SK-N-SH (cell line): ENCODE data around the gene MYH11.

Experiments
- CTCF ChIP-seq: fragments of 200-600 bp; sonication (generic); IDR thresholded peaks from 2 replicates; pipeline ENCODE4 v1.6.1; 2017; ENCODE audit warnings: antibody characterized with exemption, mild to moderate bottlenecking, moderate library complexity
- FOXJ3 ChIP-seq: sonication (generic); formaldehyde crosslinking; IDR thresholded peaks from 2 replicates; pipeline ENCODE4 v1.5.1; 2020; ENCODE audit warnings: mild to moderate bottlenecking, missing genetic modification reagents
- FOXM1 ChIP-seq: IDR thresholded peaks from 2 replicates; pipeline ENCODE4 v1.4.0; 2012; ENCODE audit warnings: low read depth, mild to moderate bottlenecking
- GABPA ChIP-seq: IDR thresholded peaks from 2 replicates; pipeline ENCODE4 v1.4.0; 2012; ENCODE audit warnings: low read depth, mild to moderate bottlenecking
- NRF1 ChIP-seq: IDR thresholded peaks from 2 replicates; pipeline ENCODE4 v1.6.1; 2012; ENCODE audit warnings: low read depth, mild to moderate bottlenecking, low read length
- RCOR1 ChIP-seq: fragments of 150-350 bp; IDR thresholded peaks from 2 replicates; pipeline ENCODE4 v1.6.1; 2017; ENCODE audit warnings: antibody characterized with exemption, low read length
- REST ChIP-seq: IDR thresholded peaks from 2 replicates; pipeline ENCODE4 v1.6.1; 2012; ENCODE audit warnings: mild to moderate bottlenecking, low read depth, low read length, moderate library complexity
- SIN3A ChIP-seq: IDR thresholded peaks from 2 replicates; pipeline ENCODE4 v1.6.1; 2012; ENCODE audit warnings: low read depth, mild to moderate bottlenecking, low read length, moderate library complexity, borderline replicate concordance
- SMC3 ChIP-seq: IDR thresholded peaks from 2 replicates; pipeline ENCODE4 v1.6.1; 2012; ENCODE audit warnings: low read depth, low read length, improper control_type of control experiment
- TAF1 ChIP-seq: IDR thresholded peaks from 2 replicates; pipeline ENCODE4 v1.6.1; 2012; ENCODE audit warnings: low read depth, mild to moderate bottlenecking, low read length, moderate library complexity, borderline replicate concordance
- USF2 ChIP-seq: fragments of 150-350 bp; IDR thresholded peaks from 2 replicates; pipeline ENCODE4 v1.6.1; 2017; ENCODE audit warnings: antibody characterized with exemption, low read length, low read depth, borderline replicate concordance

- TF ChIP-seq CTCF (no peak), NRF1 (no peak), FOXM1 (no peak), TAF1 (no peak), SIN3A (no peak), USF2 (no peak), RCOR1 (no peak), SMC3 (no peak), GABPA (no peak), FOXJ3 (no peak), REST (no peak)
Measured at GRCh38 chr16:15798671-15799070, 58.2 kb downstream of the MYH11 start.
